ENCODE results near the gene MACROD2.
"Not testable (repeated sequence)": the region's sequence is repeated elsewhere in the genome, so short reads cannot be mapped to it uniquely, and the experiment has no call there.

Gene MACROD2

DNA sequence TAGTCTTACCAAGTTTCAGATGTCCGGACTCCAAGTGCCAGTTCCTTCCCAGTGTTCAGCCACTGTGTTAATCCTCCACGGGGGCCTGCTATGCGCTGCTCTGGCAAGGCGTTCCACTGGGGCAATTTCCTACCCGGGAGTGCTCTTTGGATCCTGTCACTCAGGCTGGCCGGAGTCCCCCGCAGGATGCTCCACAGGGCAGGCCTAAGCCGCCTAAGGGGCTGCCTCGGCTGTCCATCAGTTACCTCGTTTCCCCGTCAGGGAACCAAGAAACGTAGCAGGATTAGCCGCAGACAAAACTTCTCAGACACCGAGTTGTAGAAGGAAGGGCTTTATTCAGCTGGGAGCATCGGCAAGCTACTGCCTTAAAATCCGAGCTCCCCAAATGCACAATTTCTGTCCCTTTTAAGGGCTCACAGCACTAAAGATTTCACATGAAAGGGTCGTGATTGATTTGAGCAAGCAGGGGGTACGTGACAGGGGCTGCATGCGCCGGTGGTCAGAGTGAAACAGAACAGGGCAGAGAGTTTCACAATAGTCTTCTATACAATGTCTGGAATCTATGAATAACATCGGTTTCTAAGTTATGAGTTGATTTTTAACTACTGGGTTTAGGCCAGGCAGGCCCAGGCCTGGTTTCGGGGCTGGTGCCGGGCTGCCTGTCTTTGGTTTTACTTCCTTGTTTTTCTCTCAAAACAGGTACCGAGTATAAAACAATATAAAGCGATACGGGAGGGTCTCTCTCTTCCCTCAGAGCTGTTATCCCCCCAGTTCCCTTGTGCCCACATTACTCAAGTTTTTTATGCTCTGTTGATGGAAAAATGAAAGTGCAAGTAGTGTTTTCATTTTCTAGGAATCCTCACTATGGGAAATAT, 1990.4 kb downstream of the MACROD2 start:
- not testable (repeated sequence) for DNase-seq

DNA sequence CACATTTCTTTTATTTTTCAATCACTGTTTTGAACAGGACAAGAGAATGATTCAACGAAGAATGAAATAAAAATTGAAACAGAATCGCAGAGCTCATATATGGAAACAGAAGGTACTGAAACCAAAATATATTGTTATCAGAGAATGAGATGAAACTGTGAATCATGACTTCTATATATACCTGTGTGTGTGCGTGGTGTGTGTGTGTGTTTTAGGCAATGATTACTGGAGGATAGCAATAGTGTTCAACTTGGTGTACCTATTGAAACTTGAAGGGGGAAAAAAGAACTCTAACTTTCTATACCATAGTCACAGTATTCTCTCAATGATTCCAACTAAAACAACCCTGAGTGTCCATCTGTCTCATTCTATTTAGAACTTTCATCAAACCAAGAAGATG, 1991.4 kb downstream of the MACROD2 start:
- DNase-seq = no peak

DNA sequence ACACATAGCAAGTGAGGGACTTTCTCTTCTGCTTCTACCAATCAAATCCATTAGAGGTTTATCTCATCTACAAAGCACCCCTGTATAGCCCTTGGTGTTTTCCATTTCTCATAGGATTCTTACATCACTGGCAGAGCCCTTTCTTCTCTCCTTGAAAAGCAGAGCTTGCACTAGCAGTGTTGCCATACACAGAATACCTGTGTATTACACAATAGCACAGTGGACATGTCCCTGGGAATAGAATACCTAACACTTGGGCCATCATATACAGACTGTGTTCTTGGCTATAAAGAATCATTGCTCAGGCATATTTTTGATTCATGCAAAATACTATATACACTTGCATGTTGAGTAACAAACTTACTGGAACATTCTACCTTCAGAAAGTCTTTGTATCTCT, 1996.0 kb downstream of the MACROD2 start:
- no peak for DNase-seq

DNA sequence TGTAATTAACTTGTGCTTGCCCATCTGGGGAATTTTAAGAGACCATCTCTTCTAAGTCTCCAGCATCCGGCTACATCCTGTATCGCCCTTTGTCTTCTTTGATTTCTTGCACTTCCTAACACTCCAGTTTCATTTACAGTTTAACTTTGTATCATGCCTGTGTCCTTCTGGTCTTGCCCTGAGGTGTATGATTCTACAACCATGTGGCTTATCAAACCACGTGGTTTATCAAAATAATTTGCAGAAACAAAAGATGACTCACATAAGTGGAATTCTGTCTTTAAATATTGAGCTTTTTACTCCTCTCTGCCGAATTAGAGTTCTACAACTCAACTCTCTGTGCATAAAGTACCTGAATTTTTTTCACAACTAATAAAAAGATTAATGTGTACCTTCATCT, 1997.2 kb downstream of the MACROD2 start:
- no peak for DNase-seq

DNA sequence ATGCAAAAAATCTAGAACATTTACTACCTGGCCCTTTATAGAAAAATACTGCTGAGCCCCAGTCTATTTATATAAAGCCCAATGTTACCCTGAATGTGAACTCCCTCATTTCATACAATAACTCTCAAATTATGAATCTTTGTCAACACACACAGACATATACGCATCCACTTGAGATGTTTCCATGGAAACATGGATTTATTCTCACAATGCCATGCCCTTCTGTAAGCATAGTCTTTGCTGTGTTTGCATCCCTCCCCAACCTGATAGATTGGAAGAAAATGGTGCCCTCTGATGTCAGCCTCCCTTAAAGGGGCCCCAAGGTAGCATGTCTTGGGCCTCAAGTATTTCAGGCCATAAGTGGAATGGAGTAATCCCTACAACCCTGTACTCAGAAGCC, 2004.8 kb downstream of the MACROD2 start:
- no peak for DNase-seq

DNA sequence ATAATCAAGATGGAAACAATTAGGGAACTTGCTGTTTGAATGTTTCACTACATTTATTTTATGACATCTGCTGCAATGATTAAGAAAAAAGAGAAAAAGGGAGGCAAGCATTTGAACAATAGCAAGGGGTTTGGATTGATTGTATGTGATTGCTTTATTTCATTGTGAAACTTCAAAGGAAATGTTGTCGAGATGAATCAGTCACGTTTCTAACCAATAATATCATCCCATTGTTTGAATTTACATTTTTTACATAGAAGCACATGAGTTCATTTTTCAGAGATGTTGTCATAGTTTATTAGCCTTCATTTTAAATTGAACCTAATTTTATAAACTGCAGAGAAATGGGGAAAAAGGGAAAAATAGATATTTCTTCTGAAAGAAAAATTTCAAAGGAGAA, 2006.0 kb downstream of the MACROD2 start:
- no peak for DNase-seq

DNA sequence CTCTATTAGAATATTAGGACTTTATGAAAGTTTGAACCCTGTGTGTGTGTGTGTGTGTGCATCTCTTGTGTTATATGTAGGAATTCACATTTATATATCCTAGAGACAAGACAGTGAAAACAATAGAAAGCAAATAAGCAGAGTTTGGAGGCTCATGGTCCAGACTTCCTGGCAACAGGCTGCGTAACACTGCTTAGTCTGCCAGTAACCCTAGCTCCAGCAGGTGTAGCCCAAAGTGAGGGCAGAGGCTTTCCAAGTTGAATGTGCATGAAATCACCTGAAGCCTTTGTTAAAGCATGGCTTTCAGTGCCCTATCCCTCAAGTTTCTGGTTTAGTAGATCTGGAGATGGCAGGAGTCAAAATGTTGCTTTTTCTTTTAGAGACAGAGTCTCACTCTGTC, 2008.0 kb downstream of the MACROD2 start:
- DNase-seq = no peak

DNA sequence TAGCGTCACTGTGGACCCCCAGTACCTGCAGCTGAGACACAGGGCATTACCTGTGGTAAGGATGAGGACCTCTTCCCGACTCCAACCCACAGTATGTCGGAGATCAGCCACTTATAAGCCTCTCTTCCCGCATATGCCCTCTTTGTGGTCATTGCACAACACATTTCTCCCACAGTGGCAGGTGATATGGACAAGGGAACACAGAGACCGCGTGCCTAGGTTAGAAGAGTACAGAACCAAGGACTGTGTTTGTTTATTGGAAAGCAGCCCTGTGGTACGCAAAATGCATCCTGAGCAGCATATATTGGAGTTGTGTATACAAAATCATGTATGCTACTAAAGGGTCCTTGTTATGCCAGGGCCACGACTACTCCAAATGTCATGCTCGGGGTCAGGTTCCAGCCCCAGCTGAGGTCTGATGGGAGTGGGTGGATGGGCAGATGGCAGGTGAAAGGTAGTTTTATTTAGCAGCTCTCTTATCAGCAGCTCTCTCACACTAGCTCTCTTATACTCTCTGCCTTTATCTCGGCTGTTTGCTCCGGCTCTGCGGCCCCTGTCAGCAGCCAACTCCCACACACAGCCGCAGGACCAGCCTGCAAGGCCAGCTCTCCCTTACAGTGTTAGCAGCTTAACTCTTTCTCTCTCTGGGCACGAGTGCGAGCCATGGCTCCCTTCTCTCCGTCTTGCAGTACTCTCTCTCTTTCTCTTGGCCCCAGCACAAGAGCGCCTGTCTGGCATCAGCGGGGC, 2009.0 kb downstream of the MACROD2 start:
- no peak for DNase-seq

DNA sequence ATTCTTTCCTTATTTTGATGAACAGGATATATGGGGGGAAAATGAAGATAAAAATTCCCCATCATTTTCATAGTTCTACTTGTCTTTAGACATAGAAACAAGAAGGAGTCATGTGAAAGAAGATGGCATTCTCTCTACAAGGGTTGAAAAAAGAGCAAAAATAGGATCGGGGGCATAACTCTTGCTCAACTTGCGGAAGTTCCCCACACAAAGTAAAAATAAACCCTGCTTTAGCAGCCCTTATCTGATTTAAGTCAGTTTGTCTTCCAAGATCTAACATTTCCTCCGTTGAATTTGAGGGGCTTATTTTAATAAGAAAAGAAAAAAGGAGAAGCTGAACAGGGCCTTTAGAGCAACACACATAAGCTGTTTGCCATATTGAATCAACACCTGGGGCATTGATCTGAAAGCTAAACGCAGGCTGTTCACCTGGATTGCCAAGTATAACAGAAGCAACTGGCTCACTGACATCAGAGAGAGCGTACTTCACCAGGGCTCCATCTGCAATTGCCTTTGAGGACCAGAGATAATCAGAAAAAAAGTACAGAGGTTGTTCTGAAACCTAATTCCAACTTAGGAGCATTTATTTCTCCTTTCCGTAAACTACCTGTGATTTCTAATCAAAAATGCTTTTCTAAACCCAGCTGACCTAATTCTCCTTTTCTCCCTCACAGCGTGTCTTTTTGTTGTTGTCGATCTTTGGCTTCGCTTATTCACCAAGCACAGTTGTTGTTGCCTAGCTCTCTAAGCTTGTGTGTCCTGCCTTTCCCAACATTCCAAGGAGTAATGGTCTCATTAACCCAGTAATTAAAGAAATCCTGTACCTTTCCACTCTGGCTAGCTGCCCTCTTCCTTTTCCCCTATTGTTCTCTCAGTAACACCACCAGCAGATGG, 2010.0 kb downstream of the MACROD2 start:
- DNase-seq = no peak

DNA sequence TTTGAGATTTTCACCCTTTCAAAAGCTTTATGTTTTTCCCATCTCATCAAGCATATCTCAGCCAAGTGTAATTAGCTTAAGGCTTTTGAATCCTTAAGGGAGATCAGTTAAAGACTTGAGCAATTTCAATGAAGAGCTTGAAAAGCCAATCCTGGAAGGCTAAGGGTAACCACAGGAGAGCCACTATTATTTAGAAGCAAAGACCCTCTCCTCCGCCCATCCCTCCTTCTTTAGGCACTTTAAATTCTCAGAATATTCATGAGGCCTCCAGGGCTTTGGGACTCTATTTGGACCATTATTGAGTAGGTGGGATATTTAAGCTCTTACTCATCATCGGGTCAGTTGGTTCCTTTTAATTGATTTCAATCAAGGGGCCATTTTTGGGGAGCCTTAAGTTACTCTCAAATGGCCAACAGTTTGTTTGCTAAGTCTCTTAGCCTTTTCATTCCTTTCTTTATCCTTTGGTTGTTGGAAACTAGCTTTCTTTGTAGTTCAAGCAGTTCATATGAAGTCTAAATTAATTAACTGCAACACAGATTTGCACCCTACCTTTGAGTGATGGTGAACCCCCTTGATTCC, 2010.7 kb downstream of the MACROD2 start:
- DNase-seq = no peak

DNA sequence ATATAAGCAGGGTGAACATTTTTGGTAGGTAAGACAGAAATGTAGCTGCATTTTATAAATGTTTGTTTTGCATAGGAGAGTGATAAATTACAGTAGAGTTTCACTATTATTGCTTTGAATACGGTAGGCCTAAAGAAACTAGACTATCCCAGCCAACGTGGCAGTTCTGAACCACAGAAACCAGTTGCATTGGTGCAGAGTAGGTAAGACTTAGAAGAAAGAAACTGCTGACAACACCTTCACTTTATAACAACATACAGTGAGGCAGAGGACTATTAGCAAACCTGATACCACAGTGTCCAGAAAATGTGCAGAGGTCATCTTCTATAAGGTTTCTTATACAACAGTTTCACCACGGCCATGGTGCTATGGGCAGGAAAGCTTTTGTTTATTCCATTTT, 2011.8 kb downstream of the MACROD2 start:
- no peak for DNase-seq

DNA sequence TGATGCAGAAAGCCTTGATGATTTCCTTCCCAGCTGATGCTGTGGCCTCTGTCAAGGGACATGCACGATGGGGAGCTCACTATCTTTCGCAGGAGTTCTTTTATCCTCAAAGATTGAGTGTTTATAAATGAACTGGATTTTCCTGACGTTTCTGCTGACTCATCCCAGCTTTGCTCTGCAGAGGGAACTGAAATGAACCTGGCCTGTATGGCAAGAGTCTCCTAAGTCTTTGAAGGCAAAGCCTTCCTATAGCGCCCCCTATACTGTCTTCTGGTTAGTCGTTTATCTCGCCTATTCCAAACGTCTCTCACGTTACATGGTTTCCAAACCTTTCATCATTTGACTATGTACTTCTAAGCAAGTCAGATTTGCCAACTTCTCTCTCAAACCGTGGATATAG, 2012.6 kb downstream of the MACROD2 start:
- DNase-seq = no peak

DNA sequence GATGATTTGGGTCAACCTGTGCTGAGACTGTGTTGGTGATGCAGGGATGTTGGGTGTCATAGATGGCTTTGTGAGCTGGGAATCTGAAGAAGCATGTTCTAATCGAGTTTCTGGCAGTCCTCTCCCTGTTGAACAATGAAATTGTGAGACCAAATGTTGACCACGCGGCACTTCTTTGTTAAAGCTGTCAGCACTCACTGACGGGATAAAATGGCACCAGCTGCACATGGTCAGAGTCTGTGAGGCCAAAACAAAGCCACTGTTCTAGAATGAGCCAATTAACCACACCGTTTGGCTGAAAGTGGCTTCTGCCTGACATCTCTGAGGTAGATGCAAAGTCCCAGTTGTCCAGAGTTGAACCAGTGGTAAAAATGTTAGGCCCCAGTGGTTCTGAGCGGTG, 2015.7 kb downstream of the MACROD2 start:
- DNase-seq = no peak

DNA sequence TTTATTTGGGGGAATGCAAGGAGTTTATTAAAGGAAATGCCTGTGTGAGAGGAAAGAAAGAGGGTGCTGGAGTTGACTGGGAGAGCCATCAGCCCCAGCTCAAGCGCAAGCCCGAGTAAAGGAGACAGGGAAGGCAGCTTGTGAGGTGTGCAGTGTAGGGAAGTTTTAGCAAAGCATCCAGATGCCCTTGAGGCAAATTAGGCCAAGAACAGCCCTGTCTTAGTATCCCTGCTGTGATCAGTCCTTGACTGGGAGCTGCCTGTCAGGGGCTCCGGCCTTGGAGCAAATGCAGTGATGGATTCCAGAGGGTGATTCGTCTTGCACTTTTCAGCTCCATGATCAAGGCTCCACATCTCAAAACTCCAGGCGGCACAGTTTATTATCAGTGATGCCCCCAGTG, 2016.2 kb downstream of the MACROD2 start:
- DNase-seq = no peak

DNA sequence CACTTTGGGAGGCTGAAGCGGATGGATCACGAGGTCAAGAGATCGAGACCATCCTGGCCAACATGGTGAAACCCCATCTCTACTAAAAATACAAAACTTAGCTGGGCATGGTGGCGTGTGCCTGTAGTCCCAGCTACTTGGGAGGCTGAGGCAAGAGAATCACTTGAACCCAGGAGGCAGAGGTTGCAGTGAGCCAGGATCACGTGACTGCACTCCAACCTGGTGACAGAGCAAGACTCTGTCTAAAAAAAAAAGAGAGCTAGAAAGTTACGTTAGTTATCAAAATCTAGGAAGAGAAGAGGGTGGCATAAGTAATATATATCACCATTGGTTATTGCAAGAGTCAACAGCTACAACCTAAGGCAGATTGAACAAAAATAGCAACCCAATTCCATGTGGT, 2017.6 kb downstream of the MACROD2 start:
- not testable (repeated sequence) for DNase-seq

DNA sequence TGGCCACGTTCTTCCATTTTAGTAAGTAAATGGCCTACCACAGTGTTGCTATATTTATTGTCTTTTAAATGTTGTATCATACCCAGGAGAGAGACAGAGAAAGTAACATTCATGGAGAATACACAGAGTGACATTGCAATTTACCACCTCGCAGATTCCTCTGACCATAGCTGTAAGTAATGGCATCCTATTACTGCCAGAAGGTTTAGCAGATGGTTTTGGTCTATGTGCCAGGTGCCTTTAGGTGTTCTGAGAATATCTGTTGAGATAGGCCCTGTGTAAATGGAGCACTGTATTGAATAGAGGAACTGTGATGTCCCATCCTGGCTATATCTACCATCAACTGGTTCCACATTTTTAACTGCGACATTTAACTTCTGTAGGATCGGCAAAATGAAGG, 2018.3 kb downstream of the MACROD2 start:
- DNase-seq = no peak

DNA sequence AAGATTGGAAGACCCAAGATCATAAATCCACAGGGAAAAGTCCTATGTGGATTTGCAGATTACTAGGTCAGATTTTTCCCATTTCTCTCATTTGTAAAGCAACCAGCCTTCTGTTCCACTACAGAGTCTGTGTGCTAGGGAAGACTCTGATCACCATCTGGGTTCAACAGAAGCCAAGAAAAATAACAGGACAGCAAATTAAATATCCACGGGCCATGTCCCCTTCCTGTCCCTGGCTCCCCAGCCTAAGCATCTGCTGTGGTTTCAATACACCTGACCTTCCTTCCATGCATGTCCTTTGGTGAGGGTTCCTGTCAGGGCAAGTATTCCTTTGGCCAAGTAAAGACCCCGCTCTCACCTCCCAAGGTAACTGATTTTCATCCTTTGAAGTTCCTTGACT, 2019.1 kb downstream of the MACROD2 start:
- DNase-seq = no peak

DNA sequence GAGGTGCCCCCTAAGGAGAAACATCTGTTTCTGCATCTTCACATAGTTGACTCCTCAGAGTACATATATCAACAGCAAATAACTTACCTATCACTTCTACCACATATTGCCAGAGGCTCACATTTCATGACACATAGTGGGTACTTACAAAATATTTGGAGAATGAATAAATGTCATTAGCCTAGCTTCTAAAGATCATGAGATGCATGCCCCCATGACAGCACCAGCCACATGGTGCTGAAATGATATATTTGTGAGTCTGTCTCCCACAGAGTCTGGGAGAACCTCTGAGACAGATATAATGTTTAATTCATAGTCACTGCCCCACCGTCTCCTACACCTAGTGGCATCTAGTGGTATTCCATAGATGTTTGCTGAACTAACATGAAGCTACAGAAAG, 2022.3 kb downstream of the MACROD2 start:
- DNase-seq = no peak

DNA sequence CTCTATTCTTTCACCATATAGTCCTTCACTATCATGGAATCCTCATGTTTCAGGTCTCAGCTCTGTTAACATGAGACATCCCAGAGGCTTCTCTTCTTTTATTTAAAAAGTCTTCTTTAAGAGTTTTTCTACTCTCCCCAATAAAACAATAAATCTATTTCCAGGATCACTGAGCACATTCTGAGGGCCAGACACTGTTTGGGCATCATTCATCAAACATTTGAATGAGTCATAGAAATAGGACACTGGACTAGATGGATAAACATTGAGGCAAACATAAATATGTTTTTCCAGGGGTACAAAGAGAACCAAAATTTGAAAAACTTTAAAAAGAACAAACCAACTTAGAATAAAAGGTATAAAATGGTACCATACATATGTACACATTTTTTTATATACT, 2023.6 kb downstream of the MACROD2 start:
- DNase-seq = no peak

DNA sequence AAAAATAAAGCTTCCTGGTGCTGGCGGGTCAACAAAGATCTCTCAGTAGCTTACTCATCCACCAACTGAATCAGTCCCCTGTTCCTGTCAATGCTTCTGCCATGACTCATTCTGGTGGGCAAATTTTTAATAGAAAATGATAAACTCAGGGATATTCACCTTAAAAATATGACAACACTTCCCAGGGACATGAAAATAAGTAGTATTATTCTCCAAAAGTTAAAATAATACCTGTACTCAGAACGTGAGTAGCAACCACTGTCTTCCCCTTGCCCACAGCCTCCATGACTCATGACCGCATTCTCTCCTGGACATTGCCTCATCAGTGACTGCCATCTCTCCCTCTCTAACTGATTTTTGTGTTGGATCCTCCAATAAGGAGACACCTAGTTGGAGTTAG, 2025.7 kb downstream of the MACROD2 start:
- DNase-seq = no peak

DNA sequence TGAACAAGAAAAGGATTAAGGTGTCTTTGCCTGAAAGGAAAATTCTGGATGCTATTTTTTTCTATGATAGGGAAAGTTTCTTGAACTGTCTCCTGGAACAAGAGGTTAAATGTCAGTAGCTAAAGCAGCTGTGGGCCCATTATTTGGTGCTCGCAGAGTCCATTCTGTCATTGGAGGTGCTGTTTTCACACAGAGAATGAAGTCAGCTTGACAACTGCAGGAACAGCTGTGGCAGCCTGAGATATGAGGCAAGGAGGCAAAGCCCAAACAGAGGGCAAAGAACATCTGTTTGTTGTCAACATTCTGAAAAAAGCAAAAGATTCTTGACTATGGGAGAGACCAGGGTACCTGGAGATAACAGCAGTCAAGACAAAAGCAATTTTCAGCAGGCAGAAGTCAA, 2029.8 kb downstream of the MACROD2 start:
- no peak for DNase-seq

DNA sequence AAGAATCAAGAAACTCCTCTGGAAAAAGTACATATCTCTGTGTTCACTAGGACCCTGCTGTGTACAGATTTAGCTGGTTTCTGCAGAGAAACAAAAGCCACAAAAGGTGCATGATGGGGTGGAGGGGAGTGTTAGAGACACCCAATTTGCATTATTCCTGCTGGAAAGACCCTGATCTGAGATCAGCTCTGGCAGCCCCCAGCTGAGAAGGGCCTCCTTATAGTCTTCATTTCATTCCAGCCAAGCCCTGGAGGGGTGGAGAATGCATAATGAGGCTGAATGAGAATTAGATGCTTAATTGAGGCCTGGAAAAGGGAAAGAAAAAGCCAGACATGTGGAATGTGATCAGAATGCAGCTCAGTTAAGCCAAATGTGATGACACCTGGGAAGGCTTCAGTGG, 2032.4 kb downstream of the MACROD2 start:
- no peak for DNase-seq

DNA sequence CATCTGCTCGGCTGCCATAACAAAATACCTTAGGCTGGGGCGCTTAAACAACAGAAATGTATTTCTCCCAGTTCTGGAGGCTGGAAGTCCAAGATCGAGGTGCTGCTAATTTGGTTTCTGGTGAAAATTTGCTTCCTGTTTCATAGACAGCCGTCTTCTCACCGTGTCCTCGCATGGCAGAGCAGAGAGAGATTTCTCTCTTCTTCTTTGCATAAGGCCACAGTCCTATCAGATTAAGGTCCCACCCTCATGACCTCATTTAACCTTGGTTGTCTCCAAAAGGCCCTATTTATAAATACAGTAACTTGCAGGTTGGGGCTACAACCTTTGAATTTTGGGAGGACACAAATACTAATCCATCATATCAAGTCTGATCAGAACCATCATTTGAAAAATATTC, 2033.6 kb downstream of the MACROD2 start:
- DNase-seq = no peak

All from NCI-H2107 (cell line).